ENCODE measurements around the gene RBM17.
"Not testable (repeated sequence)": the region's sequence is repeated elsewhere in the genome, so short reads cannot be mapped to it uniquely, and the experiment has no call there.

The RBM17 gene

DNA sequence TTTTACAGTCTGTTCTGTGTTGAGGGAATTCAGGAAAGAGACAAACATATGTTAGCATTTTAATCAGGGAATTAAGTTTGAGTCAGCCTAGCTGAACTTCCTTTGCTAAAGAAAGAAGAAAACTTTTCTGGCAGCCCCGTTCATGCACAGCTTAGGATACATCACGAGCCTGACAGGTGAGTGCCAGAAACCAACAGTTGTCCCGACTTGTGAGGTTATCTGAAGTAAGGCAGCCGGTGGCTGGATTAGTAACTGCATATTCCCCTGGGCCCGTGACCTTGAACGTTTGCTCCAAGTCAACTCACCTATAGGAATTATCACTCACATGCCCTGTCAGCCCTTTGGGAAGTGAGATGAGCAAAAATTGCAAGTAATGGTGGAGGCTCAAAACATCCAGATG, 24.1 kb downstream of the RBM17 start:
- no peak for DNase-seq (ENCODE audit: low read depth)

DNA sequence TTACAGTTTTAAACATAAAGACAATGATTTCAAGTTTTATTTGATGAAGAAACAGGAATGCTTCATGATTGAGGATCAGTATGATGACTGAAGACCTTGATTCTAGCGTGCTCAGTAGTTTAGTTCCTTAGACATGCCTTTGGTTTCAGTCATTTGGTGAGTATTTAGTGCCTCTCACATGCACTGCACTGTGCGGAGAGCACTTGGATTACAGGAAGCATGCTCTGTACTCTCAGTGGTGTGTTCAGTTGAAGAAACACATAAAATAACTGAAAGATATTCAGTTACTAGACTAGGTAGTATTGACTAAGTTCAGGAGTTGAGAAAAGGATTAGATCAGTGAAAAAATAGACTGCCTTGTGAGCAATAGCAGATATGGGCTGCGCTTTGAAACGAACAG, 25.5 kb downstream of the RBM17 start:
- DNase-seq (ENCODE audit: low read depth) = no peak

DNA sequence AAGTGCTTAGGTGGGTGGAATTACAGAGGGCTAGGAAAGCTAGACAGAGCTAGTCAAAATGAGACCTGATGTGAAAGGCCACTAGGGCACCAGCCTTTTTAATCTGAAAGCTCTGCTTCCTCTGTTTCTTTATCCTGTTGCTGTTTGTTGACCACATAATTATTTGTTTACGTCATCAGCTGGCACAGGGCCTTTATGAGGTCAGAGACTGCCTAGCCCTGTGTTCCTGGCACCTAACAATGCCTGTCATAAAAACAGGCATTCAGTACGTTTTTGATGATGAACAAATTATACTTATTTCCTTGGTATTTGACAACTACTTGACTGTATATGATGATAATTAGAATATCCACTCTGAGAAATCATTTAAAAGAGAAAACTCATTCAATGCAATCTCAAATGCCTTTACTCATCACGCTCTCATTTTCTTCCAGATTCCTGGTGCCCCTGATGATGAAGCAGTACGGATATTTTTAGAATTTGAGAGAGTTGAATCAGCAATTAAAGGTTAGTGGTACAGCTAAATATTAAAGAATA, 26.0 kb downstream of the RBM17 start:
- no peak for DNase-seq (ENCODE audit: low read depth)

DNA sequence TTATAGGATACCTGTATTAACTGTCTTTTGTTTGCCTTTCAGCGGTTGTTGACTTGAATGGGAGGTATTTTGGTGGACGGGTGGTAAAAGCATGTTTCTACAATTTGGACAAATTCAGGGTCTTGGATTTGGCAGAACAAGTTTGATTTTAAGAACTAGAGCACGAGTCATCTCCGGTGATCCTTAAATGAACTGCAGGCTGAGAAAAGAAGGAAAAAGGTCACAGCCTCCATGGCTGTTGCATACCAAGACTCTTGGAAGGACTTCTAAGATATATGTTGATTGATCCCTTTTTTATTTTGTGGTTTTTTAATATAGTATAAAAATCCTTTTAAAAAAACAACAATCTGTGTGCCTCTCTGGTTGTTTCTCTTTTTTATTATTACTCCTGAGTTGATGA, 26.6 kb downstream of the RBM17 start:
- DNase-seq (ENCODE audit: low read depth) = no peak

DNA sequence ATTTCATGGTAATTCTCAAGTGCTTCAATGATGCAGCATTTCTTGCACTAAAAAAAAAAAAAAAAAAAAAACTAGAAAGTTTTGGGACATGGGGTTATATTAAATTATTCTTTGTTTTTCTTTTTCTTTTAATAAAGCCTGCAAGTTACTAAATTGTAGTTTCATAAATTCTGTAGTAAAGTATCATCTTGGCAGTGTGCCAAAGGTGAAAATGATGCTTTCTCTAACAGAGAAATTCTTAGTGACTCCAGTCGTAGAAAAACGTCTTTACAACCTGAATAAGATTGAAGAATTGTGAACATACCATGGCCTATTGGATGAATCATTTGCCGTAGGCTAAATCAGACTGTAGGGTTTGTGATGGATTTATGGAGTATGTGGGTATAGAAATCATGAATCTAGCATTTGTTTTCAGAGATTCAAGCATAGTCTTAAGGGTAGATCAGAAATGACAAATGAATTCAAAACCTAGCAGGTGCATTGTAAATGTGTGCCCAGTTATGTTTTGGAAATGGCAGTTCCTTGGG, 27.1 kb downstream of the RBM17 start:
- DNase-seq (ENCODE audit: low read depth) = no peak

DNA sequence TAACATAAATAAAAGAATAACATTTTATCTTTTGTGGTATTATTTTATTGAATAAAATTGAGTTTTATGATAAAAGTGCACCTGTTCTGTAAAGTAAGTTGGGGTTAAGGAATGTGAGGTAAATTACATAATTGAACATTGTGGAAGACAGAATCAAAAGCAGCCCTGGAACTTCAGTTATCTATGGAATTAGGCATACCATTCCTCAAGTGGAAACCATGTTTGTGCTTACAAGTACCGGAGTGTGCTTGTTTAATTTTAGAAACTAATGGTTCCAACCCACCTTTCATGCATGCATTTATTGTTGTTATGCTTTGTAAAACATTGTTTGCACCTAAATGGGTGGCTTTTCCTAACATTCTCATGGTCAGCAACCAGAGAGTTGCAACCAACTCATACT, 28.0 kb downstream of the RBM17 start:
- no peak for DNase-seq (ENCODE audit: low read depth)

DNA sequence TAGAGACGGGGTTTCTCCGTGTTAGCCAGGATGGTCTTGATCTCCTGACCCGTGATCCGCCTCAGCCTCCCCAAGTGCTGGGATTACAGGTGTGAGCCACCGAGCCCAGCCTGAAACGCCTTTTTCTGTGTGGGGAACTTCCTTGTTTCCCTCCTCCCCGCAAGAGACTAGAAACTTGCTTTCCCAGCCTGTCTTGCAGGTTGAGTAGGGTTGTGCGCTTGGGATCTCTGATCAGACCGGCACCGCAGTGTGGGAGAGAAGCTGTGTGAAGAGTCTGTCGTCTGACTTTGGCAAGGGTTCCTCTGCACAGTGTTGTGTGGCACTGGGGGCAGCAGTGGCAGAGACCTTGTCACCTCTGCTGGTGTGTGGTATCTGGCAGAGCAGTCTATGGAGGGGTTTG, 28.9 kb downstream of the RBM17 start:
- no peak for DNase-seq (ENCODE audit: low read depth)

DNA sequence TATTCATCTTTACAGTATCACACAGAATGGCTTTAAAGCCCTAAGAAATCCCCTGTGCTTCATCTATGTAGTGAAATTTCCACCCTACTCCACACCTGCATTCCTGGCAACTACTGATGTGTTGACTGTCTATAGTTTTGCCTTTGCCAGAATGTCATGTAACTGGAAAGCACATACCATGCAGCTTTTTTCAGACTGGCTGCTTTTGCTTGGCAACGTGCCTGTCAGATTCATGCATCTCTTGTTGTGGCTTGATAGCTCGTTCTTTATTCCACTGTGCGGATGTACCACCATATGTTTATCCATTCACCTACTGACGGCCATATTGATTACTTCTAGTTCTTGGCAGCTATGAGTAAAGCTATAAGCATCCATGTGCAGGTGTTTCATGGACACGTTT, 30.6 kb downstream of the RBM17 start:
- DNase-seq (ENCODE audit: low read depth) = no peak

DNA sequence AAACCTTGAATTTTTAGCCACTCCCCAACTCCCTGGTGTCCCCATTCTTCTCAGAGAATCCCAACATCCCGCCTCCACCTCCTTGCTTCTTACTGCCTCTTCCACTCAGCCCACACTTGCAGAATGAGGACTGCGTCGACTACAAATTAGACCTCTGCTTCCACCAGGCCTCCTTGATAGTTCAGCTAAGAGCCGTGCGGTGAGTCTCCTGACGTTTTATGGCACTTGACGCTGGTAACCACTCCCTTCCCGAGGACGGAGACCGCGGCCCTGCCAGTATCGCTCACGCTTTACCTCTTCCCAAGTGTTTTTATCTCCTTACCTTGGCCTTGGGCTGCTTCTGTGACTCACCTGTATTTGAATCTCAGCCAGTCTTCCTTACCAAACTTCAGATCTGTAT, 31.1 kb downstream of the RBM17 start:
- DNase-seq (ENCODE audit: low read depth) = no peak

DNA sequence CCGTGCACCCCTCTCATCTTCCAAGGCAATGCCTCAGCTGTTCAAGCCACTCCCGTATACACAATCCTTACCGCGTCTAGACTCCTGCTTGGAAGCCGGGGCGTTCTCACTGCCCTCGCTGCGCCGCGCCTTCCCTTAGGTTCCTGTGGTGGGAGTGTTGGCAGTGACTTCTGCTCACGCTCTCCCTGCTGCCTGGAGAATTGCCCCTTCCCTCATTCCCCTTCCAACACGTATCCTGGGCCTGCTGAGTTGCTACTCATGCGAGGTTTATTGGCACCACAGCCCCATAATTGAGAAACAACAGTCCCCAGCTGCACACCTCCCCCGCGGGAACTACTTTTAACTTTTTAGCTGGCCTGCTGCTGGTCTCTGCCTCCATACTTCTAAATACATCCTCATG, 31.9 kb downstream of the RBM17 start:
- no peak for DNase-seq (ENCODE audit: low read depth)

DNA sequence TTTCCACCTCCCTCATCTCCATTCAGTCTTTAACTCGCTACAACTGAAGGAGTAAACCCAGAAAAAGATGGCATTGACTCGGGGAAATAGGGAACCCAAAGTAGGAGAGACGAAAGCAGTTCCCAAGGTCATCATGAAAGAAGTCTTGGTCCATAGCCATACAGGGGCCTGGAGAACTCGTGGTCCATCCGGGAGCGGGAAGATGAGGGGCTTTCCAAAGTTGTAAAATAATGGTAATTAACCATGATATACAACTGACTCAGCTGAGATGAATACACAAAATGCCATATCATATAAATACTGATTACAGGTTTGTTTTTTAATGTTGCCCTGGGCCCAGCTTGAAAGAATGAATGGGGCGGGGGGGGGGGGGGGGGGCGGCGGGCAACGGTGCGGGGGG, 32.3 kb downstream of the RBM17 start:
- DNase-seq (ENCODE audit: low read depth) = no peak

DNA sequence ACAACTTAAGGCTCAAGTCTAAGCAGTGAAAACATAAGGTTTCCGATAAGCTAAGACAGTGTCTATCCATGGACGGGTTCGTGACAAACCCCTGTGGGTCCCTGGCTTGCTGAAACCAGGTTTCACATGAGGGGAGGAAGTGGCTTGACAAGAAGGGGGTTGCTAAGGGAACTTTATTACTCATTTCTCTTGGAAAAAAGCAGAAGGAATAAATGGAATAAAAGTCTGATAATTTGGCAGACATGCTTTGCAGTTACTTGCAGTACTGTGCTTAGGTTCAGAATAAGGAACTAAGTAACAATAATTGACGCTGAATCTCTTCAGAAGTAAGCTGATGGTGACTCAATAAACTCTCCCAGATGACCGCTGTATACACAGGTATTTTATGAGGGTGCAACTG, 34.7 kb downstream of the RBM17 start:
- DNase-seq (ENCODE audit: low read depth) = no peak

DNA sequence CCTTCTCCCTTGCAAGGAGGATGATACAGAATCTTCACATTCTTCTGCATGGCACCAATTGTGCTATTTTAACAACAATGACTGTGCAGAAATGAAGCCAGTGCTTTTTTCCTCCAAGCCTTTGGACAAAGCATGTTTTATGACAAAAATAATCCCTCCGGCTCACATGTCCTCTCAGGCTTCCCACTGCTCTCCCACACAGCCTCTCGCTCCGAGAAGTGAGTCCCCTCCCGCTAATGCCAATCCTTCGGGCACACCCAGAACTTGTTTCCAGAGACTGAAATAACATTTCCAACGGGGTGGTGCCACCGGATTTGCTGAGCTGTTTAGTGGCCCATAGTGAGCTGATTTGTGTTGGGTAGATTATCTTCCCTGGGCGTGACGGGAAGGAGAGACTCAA, 35.8 kb downstream of the RBM17 start:
- no peak for DNase-seq (ENCODE audit: low read depth)

DNA sequence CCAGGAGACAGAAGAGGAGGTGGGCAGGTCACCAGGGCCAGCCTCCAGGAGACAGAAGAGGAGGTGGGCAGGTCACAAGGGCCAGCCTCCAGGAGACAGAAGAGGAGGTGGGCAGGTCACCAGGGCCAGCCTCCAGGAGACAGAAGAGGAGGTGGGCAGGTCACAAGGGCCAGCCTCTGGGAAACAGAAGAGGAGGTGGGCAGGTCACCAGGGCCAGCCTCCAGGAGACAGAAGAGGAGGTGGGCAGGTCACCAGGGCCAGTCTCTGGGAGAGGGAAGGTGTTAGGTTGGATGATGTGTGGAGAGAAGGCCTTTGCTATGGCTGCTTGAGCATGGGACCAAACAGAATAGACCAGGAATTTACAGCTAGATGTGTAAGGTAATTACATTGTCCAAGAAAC, 38.6 kb downstream of the RBM17 start:
- DNase-seq (ENCODE audit: low read depth) = not testable (repeated sequence)

DNA sequence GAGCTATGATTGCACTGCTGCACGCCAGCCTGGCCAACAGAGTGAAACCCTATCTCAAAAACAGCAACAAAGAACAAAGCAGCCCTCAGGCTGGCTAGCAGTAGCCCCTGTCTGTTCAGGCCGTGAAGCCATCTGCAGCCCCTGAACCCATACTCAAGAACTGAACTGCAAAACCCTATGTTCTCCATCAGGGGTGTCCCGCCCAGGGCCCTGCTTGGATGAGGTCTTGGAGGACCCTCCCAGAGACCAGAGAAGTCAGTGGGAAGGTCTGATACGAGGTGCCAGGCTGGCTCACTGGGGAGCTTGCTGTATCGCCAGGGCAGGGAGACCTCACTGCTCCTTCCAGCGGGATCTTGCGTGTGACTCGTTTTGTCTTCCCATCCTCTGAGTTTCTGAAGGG, 39.3 kb downstream of the RBM17 start:
- no peak for DNase-seq (ENCODE audit: low read depth)

DNA sequence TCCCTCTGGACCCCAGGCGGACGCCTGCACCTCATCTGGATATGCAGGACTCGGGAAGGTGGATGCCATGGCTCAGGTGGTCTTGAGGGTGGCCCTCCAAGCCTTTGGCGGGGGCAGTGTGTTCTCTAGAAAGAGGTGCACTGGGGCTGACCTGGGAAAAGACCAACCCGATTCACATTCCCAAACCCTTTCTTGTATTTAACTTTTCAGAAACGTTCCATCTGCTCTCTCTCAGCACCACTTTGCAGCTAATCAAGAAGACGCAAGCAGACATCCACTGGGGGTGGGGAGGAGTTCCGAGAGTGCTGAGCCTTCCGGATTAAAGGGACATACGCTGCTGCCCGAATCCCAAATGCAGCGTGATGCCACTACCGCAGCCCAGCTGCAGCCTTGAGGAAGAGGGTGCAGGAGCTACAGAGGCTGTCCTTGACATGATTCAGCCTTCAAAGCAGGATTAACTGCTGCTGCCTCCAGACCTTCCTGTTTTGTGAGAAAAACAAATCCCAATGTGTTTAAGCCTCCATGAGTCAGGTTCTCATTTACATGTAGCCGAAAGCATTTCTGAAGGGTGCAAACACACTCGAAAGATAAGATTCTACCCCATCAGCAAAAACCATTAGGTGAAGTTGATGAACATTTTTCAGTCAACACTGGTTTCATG, 39.9 kb downstream of the RBM17 start:
- DNase-seq (ENCODE audit: low read depth) = no peak

DNA sequence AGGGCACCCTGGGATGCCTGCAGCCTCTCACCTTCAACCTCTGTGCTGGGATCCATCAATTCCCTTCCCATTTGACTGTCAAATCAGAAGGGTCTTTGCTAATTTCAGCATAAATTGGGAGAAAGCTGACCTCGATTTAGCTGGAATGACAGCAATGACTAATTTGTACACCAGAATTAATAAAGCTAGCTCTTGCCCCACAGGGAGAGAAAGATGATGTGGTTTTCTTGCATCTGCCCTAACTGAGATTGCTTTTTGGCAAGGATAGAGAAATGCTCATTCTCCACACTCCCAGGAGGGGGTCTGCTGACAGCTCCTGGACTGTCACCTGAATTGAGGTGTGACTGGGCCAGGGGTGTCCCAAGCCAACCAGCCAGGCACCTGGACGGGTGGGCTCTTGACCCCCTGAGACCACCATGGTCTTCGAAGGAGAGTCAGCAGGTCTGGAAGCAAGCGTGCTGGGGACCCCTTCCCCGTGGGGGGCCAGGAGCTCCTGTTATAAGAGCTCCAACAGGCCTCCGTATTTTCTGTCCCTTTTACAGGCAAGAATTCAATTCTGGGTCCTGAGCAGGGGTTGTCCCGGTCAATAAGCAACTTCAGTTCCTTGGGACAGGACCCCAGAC, 42.1 kb downstream of the RBM17 start:
- DNase-seq (ENCODE audit: low read depth) = no peak

DNA sequence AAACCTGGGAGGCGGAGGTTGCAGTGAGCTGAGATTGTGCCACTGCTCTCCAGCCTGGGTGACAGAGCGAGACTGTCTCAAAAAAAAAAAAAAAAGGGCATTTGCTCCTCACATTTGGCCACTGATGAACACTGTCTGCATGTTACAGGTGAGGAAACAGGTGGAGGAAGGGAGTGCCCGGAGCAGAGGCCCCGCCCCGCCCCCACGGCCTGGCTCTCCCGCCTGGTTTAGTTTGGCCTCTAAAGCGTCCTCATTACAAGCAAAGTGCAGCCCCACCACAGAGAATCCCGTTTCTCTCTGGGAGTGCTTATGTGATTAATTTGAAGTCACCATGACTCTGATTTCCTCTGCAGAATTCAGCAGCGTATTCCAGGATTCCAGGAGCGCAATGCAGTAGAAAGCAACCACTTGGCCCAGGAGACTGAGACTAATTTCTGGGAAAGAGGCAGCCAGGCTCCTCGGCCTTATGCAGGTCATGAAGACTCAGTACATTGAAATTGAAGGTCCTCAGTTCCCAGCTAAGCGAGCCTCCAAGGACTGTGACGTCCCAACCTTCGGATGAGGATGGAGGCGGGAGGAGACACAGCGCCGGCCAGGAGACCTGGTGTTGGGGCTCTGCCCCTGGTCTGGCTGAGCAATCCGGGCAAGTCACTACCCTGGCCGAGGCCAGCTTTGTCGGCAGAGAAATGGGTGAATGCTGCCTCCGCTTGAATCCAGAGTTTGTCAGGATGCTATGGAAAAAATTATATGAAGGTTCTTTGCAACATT, 44.7 kb downstream of the RBM17 start:
- DNase-seq (ENCODE audit: low read depth) = no peak

DNA sequence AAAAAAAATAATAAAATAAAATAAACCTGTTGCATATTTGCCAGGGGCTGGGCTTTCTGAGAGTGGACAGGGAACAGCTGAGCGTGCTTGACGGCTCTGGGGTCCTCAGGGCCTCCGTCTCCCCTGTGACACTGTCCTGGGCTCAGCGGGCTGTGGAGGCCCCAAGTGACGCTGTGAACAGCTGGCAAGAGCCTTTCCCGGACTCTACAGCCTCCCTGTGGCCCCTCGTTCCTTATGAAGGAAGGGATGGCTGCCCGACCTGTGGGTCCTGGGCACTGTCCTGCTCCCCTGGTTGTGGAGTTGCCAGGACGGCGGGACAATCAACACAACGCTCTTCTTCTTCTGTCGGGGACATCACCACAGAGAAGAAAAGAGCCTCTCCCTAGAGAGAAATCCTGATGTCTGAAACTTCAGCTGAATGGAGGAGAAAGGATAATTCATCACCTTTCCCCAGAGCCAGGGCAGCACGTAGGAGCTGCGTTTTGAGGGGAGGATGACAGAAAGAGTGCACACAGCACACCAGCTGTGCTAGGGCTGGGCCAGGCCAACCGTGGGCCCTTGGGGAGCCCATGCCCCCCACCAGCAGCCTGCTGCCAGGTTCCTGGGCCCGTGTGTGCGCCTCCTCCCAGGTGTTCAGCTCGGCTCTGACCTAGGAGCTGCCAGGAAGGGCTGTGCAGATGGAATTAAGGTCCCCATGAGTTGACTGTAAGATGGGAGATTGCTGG, 45.4 kb downstream of the RBM17 start:
- DNase-seq (ENCODE audit: low read depth) = no peak

DNA sequence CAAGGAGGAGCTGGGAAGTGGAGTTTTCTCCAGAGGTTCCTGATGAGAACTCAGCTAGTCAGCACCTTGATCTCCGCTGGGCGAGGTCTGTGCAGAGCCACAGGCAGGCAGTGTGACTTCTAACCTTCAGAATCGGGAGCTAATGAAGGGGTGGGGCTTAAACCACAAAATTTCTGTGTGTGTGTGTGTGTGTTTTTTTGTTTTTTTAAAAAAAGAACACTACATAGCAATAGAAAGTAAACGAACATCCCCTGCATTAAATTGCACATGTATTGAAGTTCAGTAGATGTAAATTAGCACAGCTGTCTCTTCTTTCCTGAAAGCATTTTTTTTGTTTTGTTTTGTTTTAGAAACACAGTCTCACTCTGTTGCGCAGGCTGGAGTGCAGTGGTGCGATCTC, 46.2 kb downstream of the RBM17 start:
- no peak for DNase-seq (ENCODE audit: low read depth)

DNA sequence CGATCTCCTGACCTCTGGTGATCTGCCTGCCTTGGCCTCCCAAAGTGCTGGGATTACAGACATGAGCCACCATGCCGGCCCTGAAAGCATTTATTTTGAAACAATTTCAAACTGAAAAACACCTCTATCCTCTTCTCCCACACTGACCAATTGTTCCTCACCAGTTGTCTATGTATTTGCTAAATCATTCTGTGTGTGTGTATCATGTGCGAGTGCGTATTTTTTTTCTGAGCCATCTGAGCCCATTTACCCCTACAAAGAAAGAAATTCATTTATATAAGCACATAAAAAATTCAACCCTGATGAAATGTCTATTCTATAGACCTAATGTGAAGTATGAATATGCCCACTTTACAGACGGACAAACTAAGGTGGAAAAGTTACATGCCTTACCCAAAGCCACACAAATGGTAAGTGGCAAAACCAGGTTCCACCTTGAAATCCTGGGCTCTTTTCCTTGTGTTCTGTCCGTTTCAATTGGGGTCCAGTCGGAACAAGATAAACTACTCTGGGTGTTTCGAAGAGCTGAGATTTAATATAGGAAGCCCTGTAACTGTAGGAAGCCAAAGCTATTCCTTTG, 46.8 kb downstream of the RBM17 start:
- no peak for DNase-seq (ENCODE audit: low read depth)
